Ovary (tissue), 9 donors: ENCODE measurements around the gene ARHGEF33. TPM values are rescaled to one million over a fixed set of nuclear protein-coding genes. Genes with fewer than 3 reads are reported as not detected.

ENCODE experiments used
- DNase-seq, 5 donors: peaks; one replicate each; pipeline ENCODE4 v3.0.0-alpha.2; 2019 to 2020
- H3K27ac ChIP-seq, 2 donors: fragments of 200-600 bp; one replicate each; pipeline versions ENCODE4 v1.5.1 to v1.8.0; 2019 to 2022
- H3K27me3 ChIP-seq: fragments of 200-600 bp; one replicate; pipeline ENCODE4 v1.8.0; 2022
- H3K36me3 ChIP-seq: fragments of 200-600 bp; sonication (generic); one replicate; pipeline ENCODE4 v1.5.1; 2019
- H3K4me1 ChIP-seq: one replicate; pipeline ENCODE4 v1.8.1; 2013; ENCODE audit warnings: mild to moderate bottlenecking, moderate library complexity; ENCODE audit not compliant: insufficient read depth
- H3K4me3 ChIP-seq: fragments of 200-600 bp; sonication (generic); one replicate; pipeline ENCODE4 v1.5.1; 2017
- H3K9me3 ChIP-seq, 2 donors: fragments of 200-600 bp in 1 of 2; sonication (generic) in 1 of 2; one replicate each; pipeline versions ENCODE4 v1.5.1 to v1.8.1; 2013 to 2019; ENCODE audit warnings: mild to moderate bottlenecking in 1 of 2, moderate library complexity in 1 of 2
- EP300 ChIP-seq: sonication (generic); formaldehyde crosslinking; IDR thresholded peaks from one replicate; pipeline ENCODE4 v1.6.1; 2017; ENCODE audit warnings: antibody characterized with exemption
- POLR2A ChIP-seq: fragments of 450-650 bp; IDR thresholded peaks from one replicate; pipeline ENCODE4 v1.6.1; 2017; ENCODE audit warnings: antibody characterized with exemption, mild to moderate bottlenecking, moderate library complexity
- WGBS, 3 donors: extraction: QIAGEN DNeasy Blood & Tissue Kit in 1 of 3; methylation state at CpG; one replicate each; pipeline versions ENCODE4 v1.1.5 to v1.1.7; 2013 to 2017; 5-methylcytosine and 5-hydroxymethylcytosine counted together
- intact Hi-C, 4 donors: fragments of 100-400 bp; cut with DNase I; formaldehyde crosslinking; loops; one replicate each; pipeline versions ENCODE4 v1.11.0 to v1.15.1; 2022 to 2023
- polyA plus RNA-seq, 2 donors: library from polyadenylated mRNA; stranded (reverse); fragments of 200-250 nt in 1 of 2; fragments of 350-450 nt in 1 of 2; fragmentation: Illumina TruSeq in 1 of 2; extraction: RNeasy Lipid Tissue Mini Kit (QIAGEN cat#74804) in 1 of 2; gene quantifications; one replicate each; pipeline ENCODE4 v1.2.3, GENCODE V29; 2013 to 2014
- total RNA-seq, 7 donors: library from RNA; depleted of rRNA in 2 of 7; stranded (reverse); fragments of >200 nt in 2 of 7; fragmentation: NEBNext Ultra II Directional in 3 of 7; extraction: Animal tissue kit (Norgen Biotek cat#: 25700) in 3 of 7; gene quantifications; one replicate each; pipeline versions ENCODE4 v1.1.0 to v1.2.4, GENCODE V29; 2016 to 2023
- TF ChIP-seq, protein P1 (sequence below), 3 donors: fragments of 450-650 bp in 2 of 3; fragments of 200-600 bp in 1 of 3; IDR thresholded peaks; one replicate each; pipeline versions ENCODE4 v1.5.1 to v1.8.0; 2016 to 2022; ENCODE audit warnings: antibody characterized with exemption in 3 of 3, mild to moderate bottlenecking in 1 of 3
- donor health status: DM: no; HTN: no; CAD: no; lungs with moderate emphysema.
- donor health status: DM: no; HTN: no; CAD: no.
- donor health status: Bipolar disorder and iron deficiency.
- donor health status: DM: yes; HTN: yes; CAD: no.
- donor health status: DM: no; HTN: no; CAD: no.
- donor health status: DM: yes; HTN: yes; CAD: no.

The ARHGEF33 gene
- total and polyA plus RNA-seq, 9 donors = 1.3 to 4.4 (median 2.8) TPM

DNA sequence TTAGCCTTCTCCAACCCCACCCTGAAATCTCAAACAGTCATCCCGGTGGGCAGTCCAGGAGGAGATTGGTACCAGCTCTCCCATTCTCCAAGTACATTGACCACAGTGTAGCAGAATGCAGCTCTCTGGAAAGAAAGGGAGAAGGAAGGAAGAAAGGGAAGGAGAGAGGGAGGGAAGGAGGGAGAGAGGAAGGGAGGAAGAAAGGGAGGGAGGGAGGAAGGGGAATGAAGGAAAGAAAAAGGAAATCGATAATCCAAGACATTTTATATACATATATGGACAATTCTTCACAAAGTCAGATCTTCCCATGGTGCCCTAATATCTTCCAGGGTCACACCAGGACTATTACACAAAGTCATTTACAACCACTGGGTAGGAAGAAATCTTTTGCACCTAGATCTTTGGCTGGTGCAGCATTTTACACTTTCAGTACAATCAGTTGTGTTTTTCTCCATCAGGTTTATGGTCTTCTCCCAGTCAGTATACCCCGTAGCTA, 58.8 kb downstream of the ARHGEF33 start:
- 83 to 87% (median 86%) methylated on average over 3 of the region's 3 CpGs for WGBS, 3 donors
- TF ChIP-seq POLR2A (no peak), EP300 (no peak)
- TF ChIP-seq, protein P1, sequence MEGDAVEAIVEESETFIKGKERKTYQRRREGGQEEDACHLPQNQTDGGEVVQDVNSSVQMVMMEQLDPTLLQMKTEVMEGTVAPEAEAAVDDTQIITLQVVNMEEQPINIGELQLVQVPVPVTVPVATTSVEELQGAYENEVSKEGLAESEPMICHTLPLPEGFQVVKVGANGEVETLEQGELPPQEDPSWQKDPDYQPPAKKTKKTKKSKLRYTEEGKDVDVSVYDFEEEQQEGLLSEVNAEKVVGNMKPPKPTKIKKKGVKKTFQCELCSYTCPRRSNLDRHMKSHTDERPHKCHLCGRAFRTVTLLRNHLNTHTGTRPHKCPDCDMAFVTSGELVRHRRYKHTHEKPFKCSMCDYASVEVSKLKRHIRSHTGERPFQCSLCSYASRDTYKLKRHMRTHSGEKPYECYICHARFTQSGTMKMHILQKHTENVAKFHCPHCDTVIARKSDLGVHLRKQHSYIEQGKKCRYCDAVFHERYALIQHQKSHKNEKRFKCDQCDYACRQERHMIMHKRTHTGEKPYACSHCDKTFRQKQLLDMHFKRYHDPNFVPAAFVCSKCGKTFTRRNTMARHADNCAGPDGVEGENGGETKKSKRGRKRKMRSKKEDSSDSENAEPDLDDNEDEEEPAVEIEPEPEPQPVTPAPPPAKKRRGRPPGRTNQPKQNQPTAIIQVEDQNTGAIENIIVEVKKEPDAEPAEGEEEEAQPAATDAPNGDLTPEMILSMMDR (IDR thresholded peaks at IDR 0.05) = no peak
- Histone ChIP-seq H3K4me1 (peaks cover 2% of the 10 kb centered on the region), H3K27me3 (no peaks in the 10 kb centered on the region), H3K4me3 (no peak overlapping the region), H3K9me3 (no peaks in the 10 kb centered on the region), H3K27ac (no peak overlapping the region), H3K36me3 (no peaks in the 10 kb centered on the region)
- intact Hi-C loops = no loop called here
- DNase-seq = no peak

DNA sequence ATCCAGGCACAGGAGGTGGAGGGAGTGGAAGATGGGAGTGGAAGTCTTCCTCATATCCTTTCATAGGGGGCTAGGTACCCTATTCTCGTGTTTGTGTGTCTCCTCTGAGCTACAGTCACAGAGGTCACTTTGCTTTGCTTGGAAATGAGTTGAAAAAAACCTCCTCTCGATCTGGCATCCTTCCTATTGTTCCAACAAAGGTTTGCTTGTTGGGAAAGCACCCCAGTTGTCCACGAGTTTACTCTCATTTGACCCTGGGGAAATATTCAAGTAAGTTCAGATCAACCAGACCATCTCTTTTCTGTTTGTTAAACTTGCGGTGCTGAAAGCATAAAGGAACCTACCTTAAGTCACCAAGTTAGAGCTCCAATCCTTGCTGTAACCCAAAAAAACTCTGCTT, 59.3 kb downstream of the ARHGEF33 start:
- Histone ChIP-seq H3K4me3 (no peak overlapping the region), H3K9me3 (no peaks in the 10 kb centered on the region), H3K4me1 (peaks cover 2% of the 10 kb centered on the region), H3K27ac (no peak overlapping the region), H3K36me3 (no peaks in the 10 kb centered on the region), H3K27me3 (no peaks in the 10 kb centered on the region)
- intact Hi-C loops = no loop called here
- WGBS, 3 donors = 73 to 79% (median 78%) methylated on average over 4 of the region's 4 CpGs
- TF ChIP-seq EP300 (no peak), POLR2A (no peak)
- TF ChIP-seq, protein P1 (IDR thresholded peaks at IDR 0.05) = no peak
- no peak for DNase-seq

DNA sequence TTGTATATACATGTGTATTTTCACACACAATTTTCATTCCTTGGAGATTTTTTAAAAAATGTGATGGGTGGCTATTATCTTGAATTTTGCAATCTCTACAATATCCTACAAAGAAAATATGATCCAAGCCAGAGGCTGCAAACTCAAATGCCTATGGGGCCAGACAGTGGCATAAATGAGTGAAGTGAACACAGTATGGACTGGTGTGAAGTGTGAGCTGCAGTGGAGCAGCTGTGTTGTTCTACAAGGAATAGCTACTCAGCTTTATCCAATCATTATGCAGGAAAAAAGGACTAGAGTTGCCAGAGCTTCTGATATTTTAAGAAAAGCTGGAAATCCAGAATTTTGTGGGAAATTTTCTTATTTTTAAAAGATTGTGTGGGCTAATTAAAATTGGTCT, 62.1 kb downstream of the ARHGEF33 start:
- TF ChIP-seq, protein P1 (IDR thresholded peaks at IDR 0.05) = no peak
- TF ChIP-seq EP300 (no peak), POLR2A (no peak)

DNA sequence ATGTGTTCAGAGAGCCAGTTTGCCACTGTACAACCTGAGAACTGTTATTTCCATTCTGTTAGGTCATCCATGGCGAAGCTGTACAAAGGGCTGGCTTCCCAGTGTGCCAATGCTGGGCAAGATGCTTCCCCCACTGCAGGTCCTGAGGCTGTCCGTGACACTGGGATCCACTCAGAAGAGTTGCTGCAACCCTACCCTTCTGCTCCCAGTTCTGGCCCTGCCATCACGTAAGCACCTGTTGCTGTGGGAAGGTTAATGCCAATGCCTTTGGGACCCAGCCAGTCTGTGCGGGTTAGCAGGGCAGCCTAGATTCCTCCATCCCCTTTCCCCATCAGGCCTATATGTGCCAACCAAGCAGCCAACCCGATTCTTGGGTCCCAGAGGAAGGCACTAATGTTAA, 68.3 kb downstream of the ARHGEF33 start:
- no peak for DNase-seq
- H3K36me3 ChIP-seq = no peaks in the 10 kb centered on the region
- H3K27ac ChIP-seq = no peak overlapping the region
- TF ChIP-seq, protein P1 (IDR thresholded peaks at IDR 0.05) = no peak
- TF ChIP-seq POLR2A (no peak), EP300 (no peak)
- 95 to 97% (median 96%) methylated on average over 5 of the region's 5 CpGs for WGBS, 3 donors
- H3K27me3 ChIP-seq = no peaks in the 10 kb centered on the region
- peaks cover 10% of the 10 kb centered on the region for H3K4me1 ChIP-seq
- H3K9me3 ChIP-seq = no peaks in the 10 kb centered on the region
- no peak overlapping the region for H3K4me3 ChIP-seq
- intact Hi-C loops = loop anchor here in 1 of 4 donors (10.0 kb wide), 1 partner anchor 77 kb away; no protein-coding TSS in a partner anchor

More for the DNA sequence above, 62.1 kb downstream of the ARHGEF33 start:
- H3K4me1 ChIP-seq = peaks cover 2% of the 10 kb centered on the region
- H3K4me3 ChIP-seq = no peak overlapping the region
- DNase-seq = no peak
- no peaks in the 10 kb centered on the region for H3K9me3 ChIP-seq
- H3K27ac ChIP-seq = no peak overlapping the region
- no peaks in the 10 kb centered on the region for H3K27me3 ChIP-seq
- intact Hi-C loops = loop anchor here in 1 of 4 donors (10.0 kb wide), 1 partner anchor 83 kb away; no protein-coding TSS in a partner anchor
- no peaks in the 10 kb centered on the region for H3K36me3 ChIP-seq
